Upper lobe of right lung (tissue), 1 donor: ENCODE measurements around the gene CNGB1. TPM values are rescaled to one million over a fixed set of nuclear protein-coding genes. Genes with fewer than 3 reads are reported as not detected.

Source experiments
- ATAC-seq: fragments of 200-7000 bp; cut with Tn5 transposase; one replicate; pipeline ENCODE4 v1.9.1; 2020; ENCODE audit warnings: mild to moderate bottlenecking, moderate library complexity
- DNase-seq: peaks from one replicate; pipeline ENCODE4 v3.0.0-alpha.2; 2020
- H3K27ac ChIP-seq: fragments of 200-600 bp; one replicate; pipeline ENCODE4 v1.8.0; 2022
- H3K27me3 ChIP-seq: fragments of 200-600 bp; one replicate; pipeline ENCODE4 v1.8.0; 2022; ENCODE audit warnings: mild to moderate bottlenecking
- H3K36me3 ChIP-seq: fragments of 200-600 bp; one replicate; pipeline ENCODE4 v1.8.0; 2022
- H3K4me1 ChIP-seq: fragments of 200-600 bp; one replicate; pipeline ENCODE4 v1.8.0; 2022
- H3K4me3 ChIP-seq: fragments of 200-600 bp; one replicate; pipeline ENCODE4 v1.8.0; 2022; ENCODE audit warnings: mild to moderate bottlenecking
- H3K9me3 ChIP-seq: fragments of 200-600 bp; one replicate; pipeline ENCODE4 v1.8.0; 2022
- intact Hi-C: fragments of 100-400 bp; cut with DNase I; formaldehyde crosslinking; loops from one replicate; pipeline ENCODE4 v1.11.0; 2022
- total RNA-seq: library from RNA; stranded (reverse); fragmentation: NEBNext Ultra II Directional; extraction: Animal tissue kit (Norgen Biotek cat#: 25700); gene quantifications from one replicate; pipeline ENCODE4 v1.2.1, GENCODE V29; 2021
- TF ChIP-seq, protein P1 (sequence below): fragments of 200-600 bp; IDR thresholded peaks from one replicate; pipeline ENCODE4 v1.8.0; 2022; ENCODE audit warnings: antibody characterized with exemption
- donor health status: DM: no; HTN: yes; CAD: no; lungs with severe emphysema.

Gene CNGB1
- total RNA-seq, 1 donor from 2014 or later, result not detected

DNA sequence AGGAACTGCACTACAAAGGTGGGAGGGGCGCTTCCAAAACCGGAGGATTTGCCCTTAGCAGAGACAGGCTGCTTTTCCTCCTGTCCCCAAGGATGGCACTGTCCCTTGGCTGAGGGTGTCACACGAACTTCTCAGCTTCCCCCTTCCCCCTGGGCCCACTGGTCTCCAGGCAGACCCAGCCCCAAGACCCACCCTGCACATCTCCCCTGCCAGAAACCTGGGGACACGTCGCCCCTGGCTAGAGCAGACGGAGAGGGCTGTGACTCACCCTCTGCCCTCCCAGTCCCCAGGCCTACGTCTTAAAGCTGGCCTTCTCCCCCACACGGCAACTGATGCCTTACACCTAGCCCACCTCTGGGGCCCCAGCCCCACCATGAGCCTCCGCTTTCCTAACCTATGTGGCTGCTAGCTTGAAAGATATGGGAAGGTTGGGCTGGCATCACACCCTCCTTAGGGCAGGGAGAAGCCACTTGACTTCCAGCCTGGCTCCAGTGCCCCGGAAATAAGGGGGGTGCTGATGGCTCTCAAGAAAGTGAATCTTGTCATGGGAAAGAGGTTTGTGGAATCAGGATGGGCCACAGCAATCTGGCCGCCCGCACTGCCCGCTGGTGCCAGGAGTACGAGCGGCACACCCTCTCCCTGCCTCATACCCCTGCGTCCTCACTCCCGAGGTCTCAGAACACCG, 24.9 kb upstream of the CNGB1 start:
- intact Hi-C loops, result no loop called here
- TF ChIP-seq, protein P1, sequence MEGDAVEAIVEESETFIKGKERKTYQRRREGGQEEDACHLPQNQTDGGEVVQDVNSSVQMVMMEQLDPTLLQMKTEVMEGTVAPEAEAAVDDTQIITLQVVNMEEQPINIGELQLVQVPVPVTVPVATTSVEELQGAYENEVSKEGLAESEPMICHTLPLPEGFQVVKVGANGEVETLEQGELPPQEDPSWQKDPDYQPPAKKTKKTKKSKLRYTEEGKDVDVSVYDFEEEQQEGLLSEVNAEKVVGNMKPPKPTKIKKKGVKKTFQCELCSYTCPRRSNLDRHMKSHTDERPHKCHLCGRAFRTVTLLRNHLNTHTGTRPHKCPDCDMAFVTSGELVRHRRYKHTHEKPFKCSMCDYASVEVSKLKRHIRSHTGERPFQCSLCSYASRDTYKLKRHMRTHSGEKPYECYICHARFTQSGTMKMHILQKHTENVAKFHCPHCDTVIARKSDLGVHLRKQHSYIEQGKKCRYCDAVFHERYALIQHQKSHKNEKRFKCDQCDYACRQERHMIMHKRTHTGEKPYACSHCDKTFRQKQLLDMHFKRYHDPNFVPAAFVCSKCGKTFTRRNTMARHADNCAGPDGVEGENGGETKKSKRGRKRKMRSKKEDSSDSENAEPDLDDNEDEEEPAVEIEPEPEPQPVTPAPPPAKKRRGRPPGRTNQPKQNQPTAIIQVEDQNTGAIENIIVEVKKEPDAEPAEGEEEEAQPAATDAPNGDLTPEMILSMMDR, result no peak
- Histone ChIP-seq H3K9me3 (no peaks in the 10 kb centered on the region), H3K27me3 (no peaks in the 10 kb centered on the region), H3K27ac (no peak overlapping the region), H3K4me3 (no peak overlapping the region), H3K4me1 (peaks cover 40% of the 10 kb centered on the region), H3K36me3 (peaks cover 23% of the 10 kb centered on the region)
- ATAC-seq (no peak), DNase-seq (no peak)

DNA sequence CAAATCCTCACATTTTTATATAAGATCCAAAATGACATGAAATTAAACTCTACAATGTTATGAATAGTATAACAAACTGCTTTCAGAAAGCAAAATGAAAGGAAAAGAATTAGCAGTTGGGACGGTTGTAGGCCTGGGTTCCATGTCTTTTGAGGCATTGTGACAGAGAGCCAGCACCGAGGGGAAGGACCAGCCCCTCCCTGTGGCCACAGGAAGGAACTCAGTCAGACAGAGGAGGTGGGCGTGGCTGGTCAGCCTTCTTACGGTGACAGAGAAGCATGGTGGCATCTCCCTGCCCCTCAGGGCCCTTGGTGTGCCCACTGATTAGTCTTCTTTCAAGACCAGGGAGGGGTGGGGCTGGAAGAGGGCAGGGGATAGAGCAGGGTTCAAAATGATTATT, 23.9 kb upstream of the CNGB1 start:
- Histone ChIP-seq H3K27ac (no peak overlapping the region), H3K9me3 (no peaks in the 10 kb centered on the region), H3K27me3 (no peaks in the 10 kb centered on the region), H3K4me3 (no peak overlapping the region), H3K36me3 (peaks cover 23% of the 10 kb centered on the region), H3K4me1 (peaks cover 40% of the 10 kb centered on the region)
- DNase-seq (peak; percentile 84), ATAC-seq (peak; percentile 54)
- TF ChIP-seq, protein P1, result peak; percentile 41
- intact Hi-C loops, result no loop called here

DNA sequence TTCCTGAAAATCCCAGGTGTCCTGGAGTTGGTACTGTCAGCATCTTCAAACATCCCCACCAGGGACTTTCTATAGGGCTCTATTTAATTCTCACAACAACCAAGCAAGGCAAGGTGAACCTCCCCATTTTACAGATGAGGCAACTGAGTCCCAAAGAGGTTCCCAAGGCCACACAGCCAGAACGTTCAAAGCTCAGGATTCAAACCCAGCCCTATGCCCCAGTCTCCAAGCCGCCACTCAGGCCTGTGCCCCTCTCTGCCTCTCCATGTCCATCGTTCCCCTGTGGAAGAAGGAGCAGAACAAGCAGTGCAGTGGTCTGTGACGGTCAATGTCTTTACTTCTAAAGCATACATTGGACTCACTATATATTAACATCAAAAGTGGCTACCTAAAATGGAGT, 23.4 kb upstream of the CNGB1 start:
- Histone ChIP-seq H3K36me3 (peaks cover 23% of the 10 kb centered on the region), H3K27ac (no peak overlapping the region), H3K4me1 (peaks cover 36% of the 10 kb centered on the region), H3K27me3 (no peaks in the 10 kb centered on the region), H3K9me3 (no peaks in the 10 kb centered on the region), H3K4me3 (no peak overlapping the region)
- ATAC-seq (no peak), DNase-seq (no peak)
- intact Hi-C loops, result no loop called here
- TF ChIP-seq, protein P1, result no peak

DNA sequence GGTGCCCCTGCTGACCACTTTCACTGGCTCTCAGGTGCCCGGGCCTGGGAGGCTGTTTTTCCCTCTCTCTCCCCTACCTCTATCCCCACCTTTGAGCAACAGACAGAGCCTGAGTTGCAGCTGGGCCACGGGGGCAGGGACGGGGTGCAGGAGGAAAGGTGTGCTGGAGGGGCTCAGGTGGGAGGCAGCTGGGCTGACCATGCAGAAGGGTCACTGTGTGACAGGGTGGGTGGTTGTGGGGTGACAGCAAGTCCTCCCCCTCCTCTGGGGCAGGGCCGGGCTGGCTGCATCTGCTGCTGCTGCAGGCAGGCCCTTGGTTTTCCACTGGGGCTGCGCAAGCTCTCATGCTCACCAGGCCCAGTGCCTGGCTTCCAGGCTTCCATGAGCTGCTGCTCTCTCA, 23.0 kb upstream of the CNGB1 start:
- peaks cover 23% of the 10 kb centered on the region for H3K36me3 ChIP-seq
- TF ChIP-seq, protein P1, result no peak
- no peak for ATAC-seq
- H3K4me1 ChIP-seq, result peaks cover 33% of the 10 kb centered on the region
- DNase-seq, result peak; percentile 65
- intact Hi-C loops, result no loop called here
- H3K27ac ChIP-seq, result no peak overlapping the region
- no peak overlapping the region for H3K4me3 ChIP-seq
- H3K27me3 ChIP-seq, result no peaks in the 10 kb centered on the region
- H3K9me3 ChIP-seq, result no peaks in the 10 kb centered on the region

DNA sequence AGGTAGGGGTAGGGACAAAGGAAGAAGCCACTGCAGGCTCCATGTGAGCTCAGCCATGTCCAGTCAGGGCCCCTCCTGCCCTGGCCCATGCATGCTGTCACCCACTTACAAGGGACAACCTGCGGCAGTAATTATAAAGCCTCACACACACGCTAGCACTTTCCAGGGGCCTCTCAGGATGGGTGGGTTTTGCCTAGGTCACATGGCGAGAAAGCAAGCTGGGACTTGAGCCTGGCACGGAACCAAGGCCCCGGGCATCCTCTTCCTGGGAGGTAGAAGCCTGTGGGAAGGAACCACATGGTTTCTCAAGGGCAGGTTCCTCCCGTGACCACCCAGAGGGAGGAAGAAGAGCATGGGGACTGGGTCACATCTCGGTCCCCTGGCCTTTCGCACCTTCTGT, 22.5 kb upstream of the CNGB1 start:
- no peak overlapping the region for H3K4me3 ChIP-seq
- no peak for DNase-seq
- H3K4me1 ChIP-seq, result peaks cover 28% of the 10 kb centered on the region
- H3K9me3 ChIP-seq, result no peaks in the 10 kb centered on the region
- intact Hi-C loops, result no loop called here
- ATAC-seq, result peak; percentile 1
- TF ChIP-seq, protein P1, result no peak
- no peaks in the 10 kb centered on the region for H3K27me3 ChIP-seq
- H3K27ac ChIP-seq, result peak overlapping the region; percentile 60
- peaks cover 23% of the 10 kb centered on the region for H3K36me3 ChIP-seq
